Endothelial cell (in vitro differentiated cells): ENCODE results near the gene EMC7. TPM values are rescaled to one million over a fixed set of nuclear protein-coding genes. Genes with fewer than 3 reads are reported as not detected.
"Not testable (repeated sequence)": the region's sequence is repeated elsewhere in the genome, so short reads cannot be mapped to it uniquely, and the experiment has no call there.

Experiments used
- DNase-seq: peaks from one replicate; pipeline ENCODE4 v3.0.0; 2021; ENCODE audit warnings: low spot score
- H3K27ac Mint-ChIP-seq: one replicate; pipeline ENCODE4 v1.8.0; 2021; ENCODE audit warnings: mixed read lengths, inconsistent platforms; ENCODE audit not compliant: unreplicated experiment
- H3K27me3 Mint-ChIP-seq: one replicate; pipeline ENCODE4 v1.8.0; 2021; ENCODE audit warnings: mild to moderate bottlenecking, moderate library complexity, mixed read lengths, inconsistent platforms; ENCODE audit not compliant: unreplicated experiment
- H3K36me3 Mint-ChIP-seq: one replicate; pipeline ENCODE4 v1.8.0; 2021; ENCODE audit warnings: mild to moderate bottlenecking, low read depth, mixed read lengths, inconsistent platforms; ENCODE audit not compliant: unreplicated experiment
- H3K4me1 Mint-ChIP-seq: one replicate; pipeline ENCODE4 v1.8.0; 2021; ENCODE audit warnings: mild to moderate bottlenecking, mixed read lengths, inconsistent platforms; ENCODE audit not compliant: unreplicated experiment
- H3K4me3 Mint-ChIP-seq: one replicate; pipeline ENCODE4 v1.8.0; 2021; ENCODE audit warnings: mild to moderate bottlenecking, mixed read lengths, inconsistent platforms; ENCODE audit not compliant: unreplicated experiment
- H3K9me3 Mint-ChIP-seq: one replicate; pipeline ENCODE4 v1.8.0; 2021; ENCODE audit warnings: mixed read lengths, inconsistent platforms; ENCODE audit not compliant: unreplicated experiment
- CTCF ChIP-seq: fragments of 200-600 bp; sonication (generic); IDR thresholded peaks from one replicate; pipeline ENCODE4 v1.5.0; 2021; ENCODE audit warnings: antibody characterized with exemption; ENCODE audit not compliant: unreplicated experiment
- total RNA-seq: library from RNA; stranded (reverse); fragmentation: NEBNext Ultra II Directional; extraction: Animal tissue kit (Norgen Biotek cat#: 25700); gene quantifications from one replicate; pipeline ENCODE4 v1.2.1, GENCODE V29; 2021; ENCODE audit not compliant: unreplicated experiment

EMC7 gene
- total RNA-seq, 1 donor from 2014 or later: 41.8 TPM

DNA sequence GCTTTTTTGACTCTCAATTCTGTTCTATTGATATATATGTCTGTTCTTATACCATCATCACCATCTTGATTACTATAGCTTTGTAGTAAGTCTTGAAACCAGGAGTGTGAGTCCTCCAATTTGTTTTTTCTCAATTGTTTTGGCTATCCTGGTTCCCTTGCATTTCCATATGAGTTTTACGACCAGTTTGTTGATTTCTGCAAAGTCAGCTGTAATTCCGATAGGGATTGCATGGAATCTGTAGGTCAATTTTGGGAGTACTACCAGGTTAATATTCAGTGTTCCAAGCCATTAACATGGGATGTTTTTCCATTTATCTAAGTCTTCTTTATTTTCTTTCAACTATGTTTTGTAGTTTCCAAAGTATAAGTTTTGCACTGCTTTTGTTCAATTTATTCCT lies 27.2 kb upstream of the EMC7 start:
- no peaks in the 10 kb centered on the region for H3K36me3 Mint-ChIP-seq
- no peak for DNase-seq
- H3K9me3 Mint-ChIP-seq: no peaks in the 10 kb centered on the region
- H3K27ac Mint-ChIP-seq: no peak overlapping the region
- H3K4me1 Mint-ChIP-seq: no peaks in the 10 kb centered on the region
- no peaks in the 10 kb centered on the region for H3K27me3 Mint-ChIP-seq
- no peak overlapping the region for H3K4me3 Mint-ChIP-seq
- TF ChIP-seq CTCF: no peak

- no peaks in the 10 kb centered on the region for H3K27me3 Mint-ChIP-seq
- H3K27ac Mint-ChIP-seq: no peak overlapping the region
- no peaks in the 10 kb centered on the region for H3K36me3 Mint-ChIP-seq
- DNase-seq: no peak
- H3K4me3 Mint-ChIP-seq: no peak overlapping the region
- no peak for TF ChIP-seq CTCF
- no peaks in the 10 kb centered on the region for H3K4me1 Mint-ChIP-seq
- no peaks in the 10 kb centered on the region for H3K9me3 Mint-ChIP-seq
Measured at GRCh38 chr15:34126522-34126921, 24.9 kb upstream of the EMC7 start.

- no peaks in the 10 kb centered on the region for H3K4me1 Mint-ChIP-seq
- H3K9me3 Mint-ChIP-seq: no peaks in the 10 kb centered on the region
- no peaks in the 10 kb centered on the region for H3K36me3 Mint-ChIP-seq
- no peak overlapping the region for H3K27ac Mint-ChIP-seq
- no peaks in the 10 kb centered on the region for H3K27me3 Mint-ChIP-seq
- no peak for TF ChIP-seq CTCF
- DNase-seq: no peak
- H3K4me3 Mint-ChIP-seq: no peak overlapping the region
Measured at GRCh38 chr15:34125945-34126344, 24.3 kb upstream of the EMC7 start.

DNA sequence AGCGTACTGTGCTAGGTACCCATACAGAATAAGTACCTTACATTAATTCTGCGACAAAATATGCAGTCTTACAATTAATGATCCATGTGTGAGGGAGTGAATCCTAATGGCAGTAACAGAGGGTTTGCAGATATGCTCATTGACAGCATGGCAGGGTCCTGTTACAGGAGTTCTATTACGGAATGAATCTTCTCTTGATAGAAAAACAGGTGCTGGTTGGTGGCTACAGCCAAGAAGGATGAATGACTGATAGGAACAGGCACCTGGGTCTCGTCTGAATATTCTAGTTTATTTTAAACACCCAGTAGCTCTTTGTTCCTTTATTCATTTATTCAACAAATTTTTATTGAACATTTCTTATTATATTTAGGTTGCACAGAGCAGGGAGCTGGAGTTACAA lies 23.0 kb upstream of the EMC7 start:
- no peak for DNase-seq
- Mint-ChIP-seq H3K27me3 (no peaks in the 10 kb centered on the region), H3K9me3 (no peaks in the 10 kb centered on the region), H3K27ac (no peak overlapping the region), H3K4me3 (no peak overlapping the region), H3K4me1 (no peaks in the 10 kb centered on the region), H3K36me3 (no peaks in the 10 kb centered on the region)
- no peak for TF ChIP-seq CTCF

DNA sequence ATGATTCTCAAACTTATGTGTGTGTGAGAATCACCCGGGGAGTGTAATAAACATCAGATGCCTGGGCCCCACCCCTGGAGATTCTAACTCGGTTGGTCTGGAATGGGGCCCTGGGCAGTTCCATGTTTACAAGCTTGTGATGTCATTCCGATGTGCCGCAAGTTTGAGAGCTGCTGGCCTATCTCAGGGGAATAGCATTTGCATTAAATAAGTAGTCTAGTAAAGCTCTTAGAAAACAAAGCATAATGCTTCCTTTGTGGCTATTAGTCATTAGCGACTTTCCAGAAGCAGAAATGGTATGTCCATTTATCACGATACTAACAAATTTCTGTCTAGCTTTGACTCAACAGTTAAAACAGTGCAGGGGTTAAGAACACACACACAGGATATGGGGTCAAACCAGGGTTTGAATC lies 21.1 kb upstream of the EMC7 start:
- no peaks in the 10 kb centered on the region for H3K4me1 Mint-ChIP-seq
- H3K9me3 Mint-ChIP-seq: no peaks in the 10 kb centered on the region
- no peak for DNase-seq
- H3K36me3 Mint-ChIP-seq: no peaks in the 10 kb centered on the region
- H3K27ac Mint-ChIP-seq: no peak overlapping the region
- no peak for TF ChIP-seq CTCF
- no peak overlapping the region for H3K4me3 Mint-ChIP-seq
- no peaks in the 10 kb centered on the region for H3K27me3 Mint-ChIP-seq

- not testable (repeated sequence) for H3K4me1 Mint-ChIP-seq, DNase-seq, H3K27ac Mint-ChIP-seq, H3K36me3 Mint-ChIP-seq, H3K4me3 Mint-ChIP-seq, H3K9me3 Mint-ChIP-seq, H3K27me3 Mint-ChIP-seq
Measured at GRCh38 chr15:34121786-34122185, 20.1 kb upstream of the EMC7 start.

DNA sequence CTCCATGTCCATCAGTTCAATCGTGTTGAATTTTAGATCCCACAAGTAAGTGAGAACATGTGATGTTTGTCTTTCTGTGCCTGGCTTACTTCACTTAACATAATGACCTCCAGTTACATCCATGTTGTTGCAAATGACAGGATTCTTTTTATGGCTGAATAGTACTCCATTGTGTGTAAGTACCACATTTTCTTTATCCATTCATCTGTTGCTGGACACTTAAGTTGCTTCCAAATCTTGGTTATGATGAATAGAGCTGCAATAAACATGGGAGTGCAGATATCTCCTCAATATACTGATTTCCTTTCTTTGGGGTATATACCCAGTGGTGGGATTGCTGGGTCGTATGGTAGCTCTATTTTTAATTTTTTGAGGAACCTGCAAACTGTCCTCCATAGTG lies 18.8 kb upstream of the EMC7 start:
- H3K36me3 Mint-ChIP-seq, H3K27ac Mint-ChIP-seq, H3K4me3 Mint-ChIP-seq, H3K9me3 Mint-ChIP-seq, DNase-seq, H3K27me3 Mint-ChIP-seq, H3K4me1 Mint-ChIP-seq: not testable (repeated sequence)
